Ovary (tissue), 3 donors: ENCODE results near the gene WDR31.

Experiments
- EP300 ChIP-seq: sonication (generic); formaldehyde crosslinking; IDR thresholded peaks from one replicate; pipeline ENCODE4 v1.6.1; 2017; ENCODE audit warnings: antibody characterized with exemption
- POLR2A ChIP-seq: fragments of 450-650 bp; IDR thresholded peaks from one replicate; pipeline ENCODE4 v1.6.1; 2017; ENCODE audit warnings: antibody characterized with exemption, mild to moderate bottlenecking, moderate library complexity
- TF ChIP-seq, protein P1 (sequence below), 3 donors: fragments of 450-650 bp in 2 of 3; fragments of 200-600 bp in 1 of 3; IDR thresholded peaks; one replicate each; pipeline versions ENCODE4 v1.5.1 to v1.8.0; 2016 to 2022; ENCODE audit warnings: antibody characterized with exemption in 3 of 3, mild to moderate bottlenecking in 1 of 3
- donor health status: DM: no; HTN: no; CAD: no.

DNA sequence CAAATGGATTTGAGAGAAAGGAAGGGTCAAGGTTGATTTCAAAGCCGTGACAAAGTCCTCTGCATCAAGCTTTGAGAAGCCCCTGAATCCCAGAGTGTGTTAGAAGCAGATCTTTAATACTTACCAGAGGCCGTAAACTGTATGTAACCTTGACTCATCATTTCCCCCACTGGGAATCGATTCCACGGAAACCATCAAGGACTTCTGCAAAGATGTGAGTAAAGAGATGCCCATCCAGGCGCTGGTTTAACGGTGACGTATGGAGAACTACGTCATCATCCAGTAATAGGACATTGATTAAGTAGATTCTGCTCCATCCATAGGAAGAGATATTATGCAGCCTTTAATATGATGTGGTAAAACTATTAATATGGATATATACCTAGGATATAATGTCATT is 38.5 kb downstream of the WDR31 start:
- TF ChIP-seq, protein P1, sequence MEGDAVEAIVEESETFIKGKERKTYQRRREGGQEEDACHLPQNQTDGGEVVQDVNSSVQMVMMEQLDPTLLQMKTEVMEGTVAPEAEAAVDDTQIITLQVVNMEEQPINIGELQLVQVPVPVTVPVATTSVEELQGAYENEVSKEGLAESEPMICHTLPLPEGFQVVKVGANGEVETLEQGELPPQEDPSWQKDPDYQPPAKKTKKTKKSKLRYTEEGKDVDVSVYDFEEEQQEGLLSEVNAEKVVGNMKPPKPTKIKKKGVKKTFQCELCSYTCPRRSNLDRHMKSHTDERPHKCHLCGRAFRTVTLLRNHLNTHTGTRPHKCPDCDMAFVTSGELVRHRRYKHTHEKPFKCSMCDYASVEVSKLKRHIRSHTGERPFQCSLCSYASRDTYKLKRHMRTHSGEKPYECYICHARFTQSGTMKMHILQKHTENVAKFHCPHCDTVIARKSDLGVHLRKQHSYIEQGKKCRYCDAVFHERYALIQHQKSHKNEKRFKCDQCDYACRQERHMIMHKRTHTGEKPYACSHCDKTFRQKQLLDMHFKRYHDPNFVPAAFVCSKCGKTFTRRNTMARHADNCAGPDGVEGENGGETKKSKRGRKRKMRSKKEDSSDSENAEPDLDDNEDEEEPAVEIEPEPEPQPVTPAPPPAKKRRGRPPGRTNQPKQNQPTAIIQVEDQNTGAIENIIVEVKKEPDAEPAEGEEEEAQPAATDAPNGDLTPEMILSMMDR (IDR thresholded peaks at IDR 0.05), result no peak
- TF ChIP-seq POLR2A, result no peak
- no peak for TF ChIP-seq EP300
